HEK293T (cell line): Measurements from ENCODE around the gene KIFBP.
"Not testable (repeated sequence)": the region's sequence is repeated elsewhere in the genome, so short reads cannot be mapped to it uniquely, and the experiment has no call there.

ENCODE experiments used
- CTCF ChIA-PET: fragments of 350-600 bp; formaldehyde crosslinking; extraction: SDS; loops from one replicate; lab custom pipeline; 2021; ENCODE audit warnings: antibody characterized with exemption, inconsistent platforms; lab: Yijun Ruan, JAX
- POLR2A ChIA-PET: fragments of 350-600 bp; formaldehyde crosslinking; extraction: SDS; loops from one replicate; lab custom pipeline; 2020; ENCODE audit warnings: antibody characterized with exemption, inconsistent platforms; lab: Yijun Ruan, JAX
- DNase-seq: peaks from one replicate; pipeline ENCODE4 v3.0.0; 2012; ENCODE audit warnings: mixed read lengths; ENCODE audit errors: extremely low spot score
- ARNT ChIP-seq: fragments of 450-650 bp; IDR thresholded peaks from 2 replicates; pipeline ENCODE4 v1.6.1; 2017; ENCODE audit warnings: mild to moderate bottlenecking
- BHLHE40 ChIP-seq: fragments of 450-650 bp; IDR thresholded peaks from 2 replicates; pipeline ENCODE4 v1.6.1; 2016; ENCODE audit warnings: mild to moderate bottlenecking, moderate library complexity, borderline replicate concordance
- CTBP1 ChIP-seq: fragments of 450-650 bp; IDR thresholded peaks from 2 replicates; pipeline ENCODE4 v1.6.1; 2016; ENCODE audit warnings: borderline replicate concordance
- ELF4 ChIP-seq: fragments of 450-650 bp; IDR thresholded peaks from 2 replicates; pipeline ENCODE4 v1.6.1; 2017; ENCODE audit warnings: antibody characterized with exemption
- FOXA1 ChIP-seq: fragments of 450-650 bp; IDR thresholded peaks from 2 replicates; pipeline ENCODE4 v1.6.1; 2016; ENCODE audit warnings: mild to moderate bottlenecking
- FOXK2 ChIP-seq: fragments of 450-650 bp; IDR thresholded peaks from 2 replicates; pipeline ENCODE4 v1.6.1; 2016; ENCODE audit warnings: mild to moderate bottlenecking
- FOXM1 ChIP-seq: fragments of 450-650 bp; IDR thresholded peaks from 2 replicates; pipeline ENCODE4 v1.6.1; 2017; ENCODE audit warnings: mild to moderate bottlenecking, borderline replicate concordance
- HDGF ChIP-seq: fragments of 450-650 bp; IDR thresholded peaks from 2 replicates; pipeline ENCODE4 v1.6.1; 2017; ENCODE audit warnings: antibody characterized with exemption, borderline replicate concordance
- L3MBTL2 ChIP-seq: fragments of 450-650 bp; conservative IDR thresholded peaks from 2 replicates; pipeline ENCODE4 v1.6.1; 2016; ENCODE audit warnings: mild to moderate bottlenecking
- LEF1 ChIP-seq: fragments of 450-650 bp; IDR thresholded peaks from 2 replicates; pipeline ENCODE4 v1.6.1; 2017; ENCODE audit warnings: mild to moderate bottlenecking, borderline replicate concordance
- NFRKB ChIP-seq: fragments of 450-650 bp; IDR thresholded peaks from 2 replicates; pipeline ENCODE4 v1.6.1; 2016; ENCODE audit warnings: mild to moderate bottlenecking, moderate library complexity
- PKNOX1 ChIP-seq: fragments of 450-650 bp; IDR thresholded peaks from 2 replicates; pipeline ENCODE4 v1.6.1; 2016
- SP1 ChIP-seq: fragments of 450-650 bp; IDR thresholded peaks from 2 replicates; pipeline ENCODE4 v1.6.1; 2017
- SUZ12 ChIP-seq: fragments of 450-650 bp; IDR thresholded peaks from 2 replicates; pipeline ENCODE4 v1.6.1; 2016; ENCODE audit warnings: mild to moderate bottlenecking
- TARDBP ChIP-seq: fragments of 450-650 bp; IDR thresholded peaks from 2 replicates; pipeline ENCODE4 v1.6.1; 2016
- ZNF384 ChIP-seq: fragments of 450-650 bp; IDR thresholded peaks from 2 replicates; pipeline ENCODE4 v1.6.1; 2016

The KIFBP gene

GRCh38 chr10:68988530-68989316, at the start of gene KIFBP:
KIFBP (plus strand) TSS chr10:68988803; CDS start chr10:68988833, 30 bp downstream.
- DNase-seq = peak; percentile 96
- ChIA-PET POLR2A (interaction anchor here (1.2 to 1.6 kb wide), 2 partner anchors 33 to 136 kb away, joined by 3 to 8 read pairs; partner anchors contain the start of gene DDX21), CTCF (no interaction called here)
- TF ChIP-seq PKNOX1 (peak; percentile 93), L3MBTL2 (peak; percentile 47), SUZ12 (no peak), LEF1 (no peak), FOXK2 (peak; percentile 37; the same call in 1 of the 2 replicates), BHLHE40 (no peak), CTBP1 (no peak), FOXA1 (no peak), ELF4 (no peak), SP1 (no peak), HDGF (no peak), ZNF384 (no peak), TARDBP (no peak), FOXM1 (no peak)

- no peak for DNase-seq
- CTCF ChIA-PET = no interaction called here
- TF ChIP-seq ELF4 (no peak), BHLHE40 (no peak), LEF1 (no peak), FOXA1 (no peak), NFRKB (no peak), PKNOX1 (no peak), ARNT (no peak), FOXM1 (no peak), CTBP1 (no peak), SUZ12 (no peak), L3MBTL2 (no peak), ZNF384 (no peak), SP1 (no peak), TARDBP (no peak), FOXK2 (no peak), HDGF (no peak)
- POLR2A ChIA-PET = no interaction called here
These were observed 49.7 kb upstream of the KIFBP start for GRCh38 chr10:68938884-68939283.

GRCh38 chr10:68940917-68941316, 47.7 kb upstream of the KIFBP start:
- POLR2A ChIA-PET = interaction anchor here (3.9 kb wide), 1 partner anchor 15 kb away, joined by 12 read pairs; the partner anchor contains the start of gene DDX21
- CTCF ChIA-PET, DNase-seq: not testable (repeated sequence)

GRCh38 chr10:68950598-68950997, 38.0 kb upstream of the KIFBP start:
- POLR2A ChIA-PET = no interaction called here
- no peak for TF ChIP-seq ELF4
- no peak for TF ChIP-seq NFRKB
- TF ChIP-seq ARNT = no peak
- DNase-seq = no peak
- CTCF ChIA-PET = no interaction called here

- TF ChIP-seq ELF4 = no peak
- TF ChIP-seq ARNT = no peak
- TF ChIP-seq PKNOX1 = no peak
- TF ChIP-seq SP1 = no peak
- no peak for TF ChIP-seq L3MBTL2
- TF ChIP-seq HDGF = no peak
- no peak for TF ChIP-seq BHLHE40
- POLR2A ChIA-PET = interaction anchor here (0.7 to 2.0 kb wide), 8 partner anchors 12 to 263 kb away, joined by 3 to 12 read pairs (median 4); no protein-coding TSS in a partner anchor
- no peak for DNase-seq
- CTCF ChIA-PET = interaction anchor here (0.7 to 1.1 kb wide), 3 partner anchors 13 to 173 kb away, joined by 3 to 4 read pairs (median 3); no protein-coding TSS in a partner anchor
These were observed 33.7 kb upstream of the KIFBP start for GRCh38 chr10:68954904-68955303.

GRCh38 chr10:68955355-68955831, 33.2 kb upstream of the KIFBP start:
- DNase-seq = peak; percentile 13
- TF ChIP-seq ELF4 = no peak
- no peak for TF ChIP-seq HDGF
- no peak for TF ChIP-seq L3MBTL2
- TF ChIP-seq NFRKB = peak; percentile 58; the same call in 1 of the 2 replicates
- peak; percentile 57; the same call in 1 of the 2 replicates for TF ChIP-seq PKNOX1
- no peak for TF ChIP-seq BHLHE40
- TF ChIP-seq SP1 = no peak
- TF ChIP-seq ZNF384 = no peak
- TF ChIP-seq FOXK2 = no peak
- no peak for TF ChIP-seq SUZ12
- no peak for TF ChIP-seq FOXM1
- ChIA-PET CTCF (interaction anchor here (0.7 to 1.1 kb wide), 4 partner anchors 12 to 173 kb away, joined by 3 to 4 read pairs (median 4); no protein-coding TSS in a partner anchor), POLR2A (interaction anchor here (0.5 to 2.0 kb wide), 16 partner anchors 10 to 263 kb away, joined by 3 to 12 read pairs (median 4); no protein-coding TSS in a partner anchor)
